Measurements from ENCODE around the gene IGSF9B. TPM values are rescaled to one million over a fixed set of nuclear protein-coding genes. Genes with fewer than 3 reads are reported as not detected.

IGSF9B gene
- total and polyA plus RNA-seq, 2 donors from 2014 or later: 0.86 to 10.4 TPM

DNA sequence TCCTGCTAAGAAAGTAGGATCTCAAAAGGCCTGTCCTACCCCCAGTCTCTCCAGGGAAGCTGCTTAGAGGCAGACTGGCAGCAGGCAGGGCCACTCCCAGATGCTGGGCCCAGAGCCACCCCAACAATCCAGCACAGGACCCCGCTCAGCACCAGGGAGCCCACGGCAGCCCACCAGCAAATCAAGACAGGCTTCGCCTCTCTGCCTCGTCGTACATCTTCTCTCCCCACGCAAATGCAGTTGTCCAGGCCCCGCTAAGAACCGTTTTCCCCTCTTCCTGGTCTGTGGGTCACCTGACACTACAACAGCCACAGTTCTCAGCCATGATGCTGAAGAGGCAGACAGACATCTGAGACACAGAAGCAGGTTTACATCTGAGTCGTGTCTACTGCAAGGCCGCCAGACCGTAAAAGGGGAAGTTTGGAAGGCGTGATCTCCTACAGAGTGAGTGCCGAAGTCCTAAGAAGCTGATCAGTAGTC, 51.1 kb downstream of the IGSF9B start:
- Histone ChIP-seq H3K27ac (ENCODE audit: low read depth in 2 of 2, low read length in 2 of 2) (no peak overlapping the region), H3K36me3 (ENCODE audit: control insufficient read depth in 2 of 3, insufficient read depth in 3 of 3, low read length in 3 of 3) (no peaks in the 10 kb centered on the region), H3K9me3 (ENCODE audit: control insufficient read depth in 2 of 3, insufficient read depth in 1 of 3, low read length in 3 of 3) (peaks cover 0 to 5% (median 0%) of the 10 kb centered on the region in 3 donors), H3K27me3 (ENCODE audit: control insufficient read depth, insufficient read depth, low read length) (no peaks in the 10 kb centered on the region), H3K4me3 (ENCODE audit: low read length in 3 of 3) (no peak overlapping the region), H3K9ac (ENCODE audit: low read length in 3 of 3) (no peak overlapping the region), H3K4me1 (ENCODE audit: control insufficient read depth in 2 of 3, insufficient read depth in 2 of 3, low read depth in 1 of 3, low read length in 3 of 3) (no peaks in the 10 kb centered on the region)
- FAIRE-seq: no peak
- TF ChIP-seq, protein P1, sequence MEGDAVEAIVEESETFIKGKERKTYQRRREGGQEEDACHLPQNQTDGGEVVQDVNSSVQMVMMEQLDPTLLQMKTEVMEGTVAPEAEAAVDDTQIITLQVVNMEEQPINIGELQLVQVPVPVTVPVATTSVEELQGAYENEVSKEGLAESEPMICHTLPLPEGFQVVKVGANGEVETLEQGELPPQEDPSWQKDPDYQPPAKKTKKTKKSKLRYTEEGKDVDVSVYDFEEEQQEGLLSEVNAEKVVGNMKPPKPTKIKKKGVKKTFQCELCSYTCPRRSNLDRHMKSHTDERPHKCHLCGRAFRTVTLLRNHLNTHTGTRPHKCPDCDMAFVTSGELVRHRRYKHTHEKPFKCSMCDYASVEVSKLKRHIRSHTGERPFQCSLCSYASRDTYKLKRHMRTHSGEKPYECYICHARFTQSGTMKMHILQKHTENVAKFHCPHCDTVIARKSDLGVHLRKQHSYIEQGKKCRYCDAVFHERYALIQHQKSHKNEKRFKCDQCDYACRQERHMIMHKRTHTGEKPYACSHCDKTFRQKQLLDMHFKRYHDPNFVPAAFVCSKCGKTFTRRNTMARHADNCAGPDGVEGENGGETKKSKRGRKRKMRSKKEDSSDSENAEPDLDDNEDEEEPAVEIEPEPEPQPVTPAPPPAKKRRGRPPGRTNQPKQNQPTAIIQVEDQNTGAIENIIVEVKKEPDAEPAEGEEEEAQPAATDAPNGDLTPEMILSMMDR (IDR thresholded peaks at IDR 0.05; ENCODE audit: borderline replicate concordance, extremely low read depth, insufficient read depth): no peak
- DNase-seq: no peak
- intact Hi-C loops (cut with DNase I): no loop called here

DNA sequence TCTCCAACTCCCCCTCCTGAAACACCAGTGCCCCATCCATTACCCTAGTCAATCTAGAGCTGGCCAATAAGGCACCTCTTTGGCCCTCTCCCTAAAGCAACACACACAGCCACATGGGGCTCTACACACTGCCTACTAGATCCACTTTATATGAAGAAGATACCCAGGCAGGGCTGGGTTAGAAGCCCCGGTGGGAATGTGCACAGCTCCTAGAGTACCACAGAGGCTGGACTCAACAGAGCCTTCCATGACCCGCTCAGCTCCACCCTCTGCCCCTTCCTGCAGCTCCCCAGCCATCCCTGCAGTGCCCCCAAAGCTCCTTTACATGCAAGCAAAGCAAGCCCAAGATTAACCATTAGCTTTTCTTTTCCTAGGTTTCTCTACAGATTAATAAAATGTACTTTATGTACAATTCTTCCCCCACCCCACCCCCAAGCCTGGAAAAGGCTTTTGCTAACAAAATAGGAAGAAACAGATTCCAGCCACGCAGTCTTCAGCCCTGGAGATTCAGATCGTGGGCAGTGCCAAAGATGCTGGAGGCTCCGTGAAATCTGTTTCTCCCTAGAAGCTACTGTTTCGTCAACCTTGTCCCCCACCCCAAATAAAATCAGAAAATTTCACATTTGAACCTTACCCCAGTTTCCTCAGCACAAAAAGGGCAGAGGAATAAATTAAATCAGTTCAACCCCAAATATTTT, 51.8 kb downstream of the IGSF9B start:
- Histone ChIP-seq H3K27ac (ENCODE audit: low read depth in 2 of 2, low read length in 2 of 2) (no peak overlapping the region), H3K4me3 (ENCODE audit: low read length in 3 of 3) (no peak overlapping the region), H3K9me3 (ENCODE audit: control insufficient read depth in 2 of 3, insufficient read depth in 1 of 3, low read length in 3 of 3) (peaks cover 0 to 5% (median 0%) of the 10 kb centered on the region in 3 donors), H3K4me1 (ENCODE audit: control insufficient read depth in 2 of 3, insufficient read depth in 2 of 3, low read depth in 1 of 3, low read length in 3 of 3) (no peaks in the 10 kb centered on the region), H3K9ac (ENCODE audit: low read length in 3 of 3) (no peak overlapping the region), H3K27me3 (ENCODE audit: control insufficient read depth, insufficient read depth, low read length) (no peaks in the 10 kb centered on the region), H3K36me3 (ENCODE audit: control insufficient read depth in 2 of 3, insufficient read depth in 3 of 3, low read length in 3 of 3) (no peaks in the 10 kb centered on the region)
- TF ChIP-seq, protein P1 (IDR thresholded peaks at IDR 0.05; ENCODE audit: borderline replicate concordance, extremely low read depth, insufficient read depth): no peak
- FAIRE-seq (no peak), DNase-seq (no peak)
- intact Hi-C loops (cut with DNase I): no loop called here

DNA sequence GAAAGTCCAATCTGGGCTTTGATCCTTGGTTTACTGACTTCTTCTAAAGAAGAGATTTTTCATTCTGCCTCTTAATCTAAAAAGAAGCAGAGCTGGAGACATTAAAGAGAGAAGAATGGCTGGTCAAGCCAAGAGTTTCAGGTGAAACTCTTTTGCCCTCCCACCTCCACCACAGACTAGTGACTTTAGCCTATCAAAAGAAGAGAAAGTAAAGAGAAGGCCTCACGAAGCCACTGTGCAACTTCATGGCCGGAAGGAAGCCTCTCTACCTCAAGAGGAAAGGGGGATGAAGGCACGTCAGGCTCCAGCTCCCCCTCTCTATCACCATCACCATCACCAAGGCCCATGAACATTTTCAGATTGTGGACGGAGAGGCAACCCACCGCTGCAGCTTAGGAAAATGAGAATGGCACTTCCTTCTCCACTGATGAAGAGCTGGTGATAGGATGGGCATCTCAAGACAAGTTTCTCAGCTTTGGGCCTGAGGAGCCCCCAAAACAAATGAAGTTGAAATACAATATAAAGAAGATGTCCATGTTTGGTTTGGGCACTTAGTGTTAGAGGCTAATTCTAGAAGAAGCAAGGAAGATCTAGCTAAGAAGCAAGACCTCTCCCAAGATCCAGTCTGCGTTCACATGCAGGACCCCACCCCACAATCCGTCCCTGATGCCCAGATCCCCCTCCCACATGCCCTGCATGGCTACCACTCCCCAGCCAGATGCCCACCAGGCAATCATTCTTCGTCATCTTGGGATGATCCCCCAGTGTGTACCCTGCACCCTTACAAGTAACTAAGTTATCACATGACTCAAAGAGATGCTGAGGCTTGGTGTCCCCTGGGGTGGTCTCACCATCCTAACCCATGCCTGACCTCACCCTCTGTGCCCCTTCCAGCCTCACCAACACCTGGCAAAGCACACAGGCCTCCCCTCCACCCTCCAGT, 52.6 kb downstream of the IGSF9B start:
- no peak overlapping the region for H3K4me3 ChIP-seq (ENCODE audit: low read length in 3 of 3)
- intact Hi-C loops (cut with DNase I): no loop called here
- no peak overlapping the region for H3K27ac ChIP-seq (ENCODE audit: low read depth in 2 of 2, low read length in 2 of 2)
- H3K4me1 ChIP-seq (ENCODE audit: control insufficient read depth in 2 of 3, insufficient read depth in 2 of 3, low read depth in 1 of 3, low read length in 3 of 3): no peaks in the 10 kb centered on the region
- DNase-seq (no peak), FAIRE-seq (no peak)
- H3K9ac ChIP-seq (ENCODE audit: low read length in 3 of 3): no peak overlapping the region
- H3K36me3 ChIP-seq (ENCODE audit: control insufficient read depth in 2 of 3, insufficient read depth in 3 of 3, low read length in 3 of 3): no peaks in the 10 kb centered on the region
- H3K27me3 ChIP-seq (ENCODE audit: control insufficient read depth, insufficient read depth, low read length): no peaks in the 10 kb centered on the region
- H3K9me3 ChIP-seq (ENCODE audit: control insufficient read depth in 2 of 3, insufficient read depth in 1 of 3, low read length in 3 of 3): peaks cover 0 to 5% (median 0%) of the 10 kb centered on the region in 3 donors
- TF ChIP-seq, protein P1 (IDR thresholded peaks at IDR 0.05; ENCODE audit: borderline replicate concordance, extremely low read depth, insufficient read depth): no peak

Measured in kidney (tissue), 14 donors.